Fibroblast of skin of left quadriceps (primary cell): ENCODE results near the gene DSCAML1.

Source experiments
- DNase-seq, 2 experiments: peaks; one replicate each; pipeline ENCODE4 v3.0.0-alpha.2; 2013; ENCODE audit warnings: low read depth in 2 of 2

DSCAML1 gene

DNA sequence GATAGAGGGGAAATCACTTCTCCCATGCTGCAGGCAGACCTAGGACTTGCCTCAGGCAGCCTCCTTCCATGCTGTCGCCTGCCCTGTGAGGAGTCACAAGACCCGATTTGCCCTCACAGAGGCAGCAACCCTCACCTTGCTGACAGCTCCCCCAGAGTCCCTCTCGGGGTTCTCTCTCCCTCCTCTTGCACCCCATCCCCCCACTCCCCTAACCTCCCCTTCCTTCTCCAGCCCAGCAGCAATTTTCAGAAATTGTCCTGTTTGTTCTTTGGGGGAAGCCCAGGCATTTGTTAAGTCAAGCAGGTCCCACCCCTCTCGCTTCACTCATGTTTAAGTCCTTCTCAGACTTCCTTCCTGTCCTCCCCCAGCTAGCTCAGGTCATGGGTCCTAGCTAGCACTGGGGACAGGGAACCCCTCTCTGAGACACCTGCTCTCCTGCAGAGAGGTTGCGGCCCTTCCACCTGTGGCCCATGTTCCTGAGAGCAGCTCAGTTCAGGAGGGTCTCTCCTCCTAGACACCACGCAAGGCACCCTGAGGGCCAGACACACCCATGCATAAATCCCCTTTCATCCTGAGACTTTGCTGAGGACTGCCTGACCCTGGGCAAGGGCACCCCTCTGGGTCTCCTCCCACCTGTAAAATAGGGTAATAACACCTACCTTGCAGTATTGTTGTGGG lies 33.8 kb upstream of the DSCAML1 start:
- no peak for DNase-seq

DNA sequence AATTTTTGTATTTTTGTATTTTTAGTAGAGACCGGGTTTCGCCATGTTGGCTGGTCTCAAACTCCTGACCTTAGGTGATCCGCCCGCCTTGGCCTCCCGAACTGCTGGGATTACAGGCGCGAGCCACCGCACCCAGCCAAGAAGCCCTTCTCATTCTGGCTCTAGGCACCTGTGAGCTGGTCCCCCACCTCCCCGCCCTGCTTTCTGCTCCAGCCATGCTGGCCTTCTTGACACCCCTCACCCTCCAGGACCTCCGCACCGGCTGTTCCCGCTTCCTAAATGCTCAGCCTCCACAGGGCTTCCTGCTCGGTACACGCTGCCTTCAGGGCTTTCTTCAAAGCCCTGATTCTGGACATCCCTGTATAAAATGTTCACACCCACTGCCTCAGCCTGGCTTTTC lies 33.1 kb upstream of the DSCAML1 start:
- no peak for DNase-seq

- no peak for DNase-seq
Observed at GRCh38 chr11:117829369-117829725, 32.3 kb upstream of the DSCAML1 start.

DNA sequence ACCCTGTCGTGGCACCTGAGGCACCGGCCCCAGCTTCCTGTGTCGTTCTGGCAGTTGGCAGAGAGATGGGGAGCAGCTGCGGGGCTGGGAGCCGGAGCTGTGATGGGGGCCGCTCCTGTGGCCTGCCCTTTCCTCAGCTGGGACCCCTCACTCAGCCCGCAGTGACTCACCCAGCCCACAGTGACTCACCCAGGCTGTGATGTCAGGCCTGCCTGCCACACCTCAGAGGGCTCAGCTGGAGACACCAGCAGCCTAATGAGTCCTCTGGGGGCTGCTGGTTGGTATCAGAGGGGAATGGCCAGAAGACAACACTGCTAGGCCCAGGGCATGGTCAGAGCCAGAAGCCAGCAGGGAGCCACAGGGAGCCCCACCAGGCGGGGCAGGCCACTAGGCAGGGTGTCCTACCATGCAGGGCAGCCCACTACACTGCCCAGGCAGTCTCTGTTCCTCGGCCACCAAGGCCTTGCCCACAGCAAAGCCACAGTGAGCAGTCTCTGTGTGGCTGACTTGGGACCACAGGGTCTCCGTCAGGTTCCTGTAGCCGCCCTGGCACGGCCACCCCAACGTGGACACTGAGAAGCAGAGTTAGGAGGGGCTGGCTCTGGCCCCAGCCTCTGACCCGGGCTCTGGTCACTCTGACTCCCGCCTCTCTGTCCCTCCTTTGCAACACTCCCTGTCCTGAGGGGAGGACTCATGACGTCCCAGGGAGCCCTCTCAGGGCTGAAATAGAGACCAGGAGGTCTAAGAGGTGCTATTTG lies 31.8 kb upstream of the DSCAML1 start:
- DNase-seq, result peak in 1 of 2 experiments; percentile 27

DNA sequence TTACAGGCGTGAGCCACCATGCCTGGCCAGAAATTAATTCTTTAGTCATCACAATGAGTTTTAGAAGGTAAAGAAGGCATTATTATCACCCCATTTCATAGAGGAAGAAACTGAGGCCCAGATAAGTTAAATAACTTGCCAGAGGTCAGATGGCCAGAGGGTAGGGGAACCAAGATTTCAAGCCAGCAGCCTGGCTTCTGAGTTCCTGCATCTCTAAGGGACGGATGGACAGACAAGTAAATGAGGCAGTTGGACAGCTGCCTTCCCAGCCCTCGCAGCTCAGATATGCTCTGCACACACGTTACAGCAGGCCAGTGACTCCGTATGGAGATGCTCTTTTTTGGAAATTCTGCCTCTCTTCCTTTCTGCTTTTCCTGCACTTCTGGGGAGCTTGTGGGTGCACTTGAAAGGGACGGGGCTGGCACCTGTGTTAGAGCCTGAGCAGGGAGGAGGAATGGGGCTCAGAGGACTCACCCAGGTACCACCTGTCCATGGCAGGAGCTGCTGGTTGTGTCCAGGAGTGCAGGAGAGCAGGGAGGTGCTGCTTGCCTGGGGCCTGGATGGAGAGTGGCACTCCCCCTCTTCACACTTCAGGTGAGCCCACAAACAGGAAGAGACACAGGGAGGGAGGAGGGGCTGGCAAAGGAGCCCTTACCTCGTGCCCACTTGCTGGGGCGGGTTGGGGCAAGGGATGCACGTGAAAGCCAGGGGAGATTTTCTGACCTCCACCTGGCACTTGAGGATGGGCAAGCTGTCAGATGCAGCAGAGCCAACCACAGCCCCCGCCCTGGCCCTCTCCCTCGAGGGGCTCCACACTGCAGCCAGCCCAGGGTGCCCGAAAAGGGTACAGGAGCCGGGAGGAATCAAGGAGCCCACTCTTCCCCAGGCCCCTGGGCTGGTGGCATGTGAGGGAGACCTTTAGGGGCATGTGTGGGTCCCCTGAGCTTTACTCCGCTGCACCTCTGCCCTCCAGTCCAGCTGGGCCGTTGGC lies 30.8 kb upstream of the DSCAML1 start:
- DNase-seq, result no peak

DNA sequence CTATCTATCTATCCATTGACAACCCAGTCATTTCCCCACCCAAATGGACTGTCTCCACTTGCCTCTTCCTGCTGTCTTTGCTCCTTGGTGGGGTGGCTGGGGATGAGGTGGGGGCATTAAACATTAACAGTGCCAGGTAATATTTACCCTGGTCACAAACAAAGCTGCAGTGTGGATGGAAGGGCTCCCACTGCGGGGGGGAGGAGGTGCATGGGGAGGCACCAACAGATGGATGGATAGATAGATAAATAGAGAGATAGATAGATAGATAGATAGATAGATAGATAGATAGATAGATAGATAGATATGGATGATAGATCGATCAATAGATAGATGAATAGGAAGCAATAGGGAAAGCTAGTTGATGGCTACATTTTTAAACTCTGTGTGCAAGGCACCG lies 29.8 kb upstream of the DSCAML1 start:
- DNase-seq, result no peak

GRCh38 chr11:117826190-117826570 lies 29.2 kb upstream of the DSCAML1 start:
- no peak for DNase-seq

DNA sequence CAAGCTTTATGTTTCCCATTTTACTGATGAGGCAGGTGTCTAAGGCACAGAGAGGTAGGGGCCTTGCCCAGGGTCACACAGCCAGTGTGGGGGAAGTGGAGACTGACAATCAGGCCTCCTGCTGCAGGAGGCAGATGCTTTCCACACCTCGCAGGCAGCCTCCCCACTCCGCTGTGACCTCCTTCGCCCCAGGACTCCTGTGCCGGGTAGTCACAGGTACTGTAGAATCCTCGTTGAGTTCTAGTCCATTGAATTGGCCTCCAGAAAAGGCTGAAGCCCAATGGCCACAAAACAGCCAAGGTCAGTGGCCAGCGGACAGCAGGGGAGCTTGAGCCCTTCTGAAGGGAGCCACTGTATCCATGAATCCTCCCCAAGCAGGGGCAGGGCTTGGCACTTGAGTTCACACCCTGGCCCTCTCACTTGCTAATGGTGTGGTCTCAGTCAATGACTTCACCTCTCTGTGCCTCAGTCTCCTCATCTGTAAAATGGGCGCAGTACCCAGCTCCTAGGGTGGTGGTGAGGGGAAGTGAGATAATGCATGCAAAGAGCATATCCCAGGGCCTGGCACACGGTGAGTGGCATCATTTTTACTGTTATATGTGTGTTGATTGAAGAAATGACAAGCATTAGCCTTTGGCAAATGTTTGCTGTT lies 28.6 kb upstream of the DSCAML1 start:
- no peak for DNase-seq

DNA sequence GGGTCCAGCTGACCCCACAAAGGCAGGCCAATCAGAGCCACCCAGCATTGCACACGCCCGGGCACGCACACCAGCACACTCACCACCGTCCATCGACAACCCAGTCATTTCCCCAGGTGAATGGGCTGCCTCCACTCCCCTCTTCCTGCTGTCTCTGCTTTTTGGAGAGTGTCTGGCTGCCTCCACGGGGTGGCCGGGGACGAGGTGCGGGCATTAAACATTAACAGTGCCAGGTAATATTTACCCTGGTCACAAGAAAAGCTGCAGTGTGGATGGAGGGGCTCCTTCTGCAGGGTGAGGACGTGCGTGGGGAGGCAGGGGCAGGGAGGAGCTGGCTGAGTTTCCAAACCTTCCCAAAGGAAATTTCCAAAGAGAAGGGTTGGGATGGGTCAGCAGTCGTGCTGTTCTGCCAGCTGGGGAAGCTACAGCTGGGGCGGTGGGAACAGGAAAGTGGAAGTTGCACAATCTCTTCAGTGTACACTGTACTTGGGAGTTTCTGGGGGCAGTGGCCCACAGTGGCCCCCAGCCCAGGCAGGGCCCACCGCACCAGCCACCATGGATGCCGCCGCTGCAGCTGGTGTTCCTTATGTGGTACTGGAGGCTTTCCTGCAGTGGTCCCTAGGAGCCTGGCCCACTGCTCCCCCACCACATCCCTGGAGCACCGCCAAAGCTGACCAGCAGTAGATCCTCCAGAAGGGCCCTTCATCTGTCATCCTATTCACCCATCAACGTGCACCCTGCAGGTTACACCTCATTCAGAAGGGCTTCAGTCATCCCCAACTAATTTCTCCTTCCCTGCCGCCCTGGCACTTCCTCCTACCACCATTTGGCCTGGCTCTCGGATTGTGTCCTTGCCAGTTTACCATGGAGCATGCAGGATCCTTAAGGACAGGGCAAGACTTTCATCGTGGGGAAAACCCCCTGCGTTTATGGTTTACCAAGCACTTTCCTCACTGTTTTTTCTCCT lies 27.8 kb upstream of the DSCAML1 start, which contains the start of gene FXYD2:
TSS of gene FXYD2 (minus strand) at position 174 of the 967 bp plus-strand sequence. CDS start at position 108, 66 bp downstream.
- no peak for DNase-seq

- DNase-seq, result no peak
Observed at GRCh38 chr11:117823946-117824420, 27.0 kb upstream of the DSCAML1 start.

DNA sequence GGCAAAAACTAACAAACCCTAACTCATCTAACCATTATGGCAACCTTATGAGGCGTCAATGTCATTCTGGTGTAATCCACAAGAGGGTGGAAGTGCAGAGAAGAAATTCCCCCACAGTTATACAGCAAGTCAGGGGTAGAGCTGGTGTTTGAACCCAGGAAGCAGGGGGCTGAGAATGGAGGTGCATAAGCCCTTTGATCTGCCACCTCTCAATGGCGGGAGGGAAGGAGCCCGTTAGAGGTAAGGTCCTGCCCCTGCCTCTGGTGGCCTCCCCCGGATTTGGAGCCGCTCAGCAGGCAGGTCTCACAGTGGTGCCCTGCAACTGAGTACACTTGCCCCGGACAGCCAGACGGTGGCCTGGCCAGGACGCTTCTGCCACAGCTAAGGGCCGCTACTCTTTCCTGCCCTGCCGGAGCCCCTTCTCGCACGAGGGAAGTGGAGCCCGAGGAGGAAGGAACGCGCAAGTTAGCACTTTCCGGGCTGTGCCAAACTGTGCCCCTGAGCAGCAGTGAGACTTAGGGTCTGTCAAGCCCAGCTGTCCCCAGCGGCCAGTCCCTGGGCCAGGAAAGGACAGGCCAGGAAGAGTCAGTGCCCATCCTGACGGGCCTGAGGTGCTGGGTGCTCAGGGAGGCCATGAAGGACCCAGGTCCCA lies 26.4 kb upstream of the DSCAML1 start:
- DNase-seq, result no peak

DNA sequence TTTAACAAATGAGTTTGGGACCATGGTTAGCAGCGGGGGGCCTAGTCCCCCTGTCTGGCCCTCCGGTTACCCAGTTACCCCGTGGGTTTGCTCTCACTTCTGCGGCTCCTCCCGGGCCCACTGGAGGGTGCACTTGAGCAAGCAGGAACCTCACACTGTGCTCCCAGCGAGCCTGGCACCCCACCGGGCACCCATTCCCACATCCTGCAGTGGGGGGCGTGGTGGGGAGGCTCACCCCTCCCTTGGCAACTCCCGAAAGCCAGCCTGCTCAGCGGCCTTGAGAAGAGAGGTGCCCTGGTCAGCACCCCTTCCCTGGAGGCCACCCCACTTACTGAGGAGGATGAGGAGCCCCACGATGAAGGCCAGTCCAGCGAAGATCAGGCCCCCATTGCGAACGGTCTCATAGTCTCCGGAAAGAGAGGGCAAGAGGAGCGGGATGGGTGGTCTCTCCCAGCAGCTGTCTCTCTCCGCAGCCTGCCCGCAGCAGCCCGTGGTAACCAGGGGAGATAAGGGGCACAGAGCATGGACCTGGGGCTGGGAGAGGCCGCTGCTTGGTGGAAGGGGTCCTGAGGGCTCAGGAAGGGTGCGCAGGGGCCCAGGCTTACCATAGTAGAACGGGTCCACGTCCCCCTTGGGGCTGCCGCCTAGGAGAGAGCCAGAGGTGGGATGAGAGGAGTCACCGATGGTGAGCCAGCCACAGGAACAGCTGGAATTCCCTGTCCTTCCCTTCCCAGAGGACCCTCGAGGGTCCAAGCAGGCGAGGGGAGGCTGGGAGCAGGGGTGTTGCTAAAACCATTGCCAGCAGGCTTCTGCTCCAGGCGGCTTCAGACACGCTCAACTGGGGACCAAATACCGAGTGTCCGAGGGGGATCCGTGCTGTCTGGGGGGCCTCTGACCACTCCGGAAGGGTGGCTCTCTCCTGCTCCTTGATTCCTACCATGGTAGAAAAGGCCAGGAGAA lies 25.3 kb upstream of the DSCAML1 start:
- no peak for DNase-seq

DNA sequence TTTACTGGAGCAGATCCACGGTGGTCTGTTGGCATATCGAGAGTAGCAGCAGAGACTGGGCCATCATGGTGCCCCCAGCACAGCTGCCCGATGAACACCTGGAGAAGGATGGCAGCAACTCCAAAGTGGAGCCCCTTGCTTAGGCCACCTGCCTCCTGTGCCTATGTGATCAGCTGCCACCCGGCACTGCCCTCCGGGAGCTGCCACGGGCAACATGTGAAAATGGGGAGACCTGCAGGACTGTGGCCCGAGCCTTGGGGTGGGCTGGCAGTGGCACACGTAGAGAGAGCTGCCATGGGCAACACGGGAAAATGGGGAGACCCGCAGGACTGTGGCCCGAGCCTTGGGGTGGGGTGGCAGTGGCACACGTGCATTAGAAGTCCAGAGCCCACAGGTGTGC lies 24.4 kb upstream of the DSCAML1 start:
- no peak for DNase-seq

GRCh38 chr11:117820516-117820915 lies 23.5 kb upstream of the DSCAML1 start:
- no peak for DNase-seq

DNA sequence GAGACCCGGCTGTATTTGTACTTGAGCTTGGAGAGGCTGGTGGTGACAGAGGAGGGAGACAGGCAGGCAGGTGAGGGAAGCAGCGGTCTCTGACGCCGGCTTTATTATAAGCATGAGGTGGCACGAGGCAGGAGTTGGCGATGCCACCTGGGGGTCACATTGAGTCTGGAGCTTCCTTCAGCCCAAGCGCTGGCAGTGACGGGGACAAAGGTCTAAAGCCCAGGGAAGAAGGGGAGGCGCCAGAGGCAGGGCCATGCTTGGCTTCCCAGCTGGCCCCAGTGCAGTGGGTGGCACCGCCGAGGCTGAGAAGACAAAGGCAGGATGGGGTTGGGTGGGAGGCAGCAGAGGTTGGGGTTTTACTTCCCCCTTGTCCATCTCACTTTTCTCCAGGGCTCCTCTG lies 23.1 kb upstream of the DSCAML1 start:
- no peak for DNase-seq

DNA sequence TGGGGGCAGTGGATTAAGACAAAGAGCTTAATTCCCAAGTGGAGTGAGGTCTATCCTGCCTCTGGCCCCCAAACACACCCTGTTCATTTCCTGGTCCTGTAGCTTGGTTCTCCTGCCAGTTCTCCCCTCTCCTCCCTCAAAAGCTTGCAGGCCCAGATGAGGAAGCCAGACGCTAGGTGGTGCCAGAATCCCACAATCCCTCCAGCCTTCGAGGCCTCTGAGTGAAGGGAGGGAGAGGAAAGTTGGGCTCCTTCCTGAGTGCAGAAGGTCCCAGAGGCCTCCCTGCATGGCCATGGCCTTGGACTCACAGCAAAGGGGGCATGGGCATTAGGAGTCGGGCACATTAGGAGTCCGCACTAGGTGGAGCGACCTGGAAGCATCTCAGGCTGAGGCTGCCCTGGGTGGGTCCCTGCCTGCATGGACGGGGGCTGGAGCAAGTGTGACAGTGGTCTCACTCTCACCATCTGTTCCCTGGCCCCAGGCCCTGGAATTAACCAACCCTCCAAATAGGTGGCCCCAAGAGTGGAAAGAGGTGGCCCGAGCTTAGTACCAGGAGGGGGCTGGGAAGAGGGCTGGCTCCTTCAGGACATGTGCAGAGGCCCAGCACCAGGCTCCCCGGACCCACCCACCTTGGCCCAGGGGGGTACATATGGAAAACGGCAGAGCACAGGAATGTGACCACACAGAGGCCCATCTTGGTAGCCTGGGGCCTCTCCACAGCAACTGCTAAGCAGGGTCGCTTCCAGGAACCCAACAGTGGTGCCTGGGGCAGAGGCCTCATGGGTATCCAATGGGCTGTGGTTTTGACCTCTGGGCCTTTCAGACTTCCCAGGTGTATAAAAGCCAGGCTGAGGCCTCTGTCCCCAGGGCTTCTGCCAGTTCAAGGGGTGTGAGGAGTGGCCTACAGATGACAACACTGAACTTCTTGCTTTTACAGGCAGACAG lies 22.4 kb upstream of the DSCAML1 start:
- DNase-seq, result peak; percentile 45 to 46

DNA sequence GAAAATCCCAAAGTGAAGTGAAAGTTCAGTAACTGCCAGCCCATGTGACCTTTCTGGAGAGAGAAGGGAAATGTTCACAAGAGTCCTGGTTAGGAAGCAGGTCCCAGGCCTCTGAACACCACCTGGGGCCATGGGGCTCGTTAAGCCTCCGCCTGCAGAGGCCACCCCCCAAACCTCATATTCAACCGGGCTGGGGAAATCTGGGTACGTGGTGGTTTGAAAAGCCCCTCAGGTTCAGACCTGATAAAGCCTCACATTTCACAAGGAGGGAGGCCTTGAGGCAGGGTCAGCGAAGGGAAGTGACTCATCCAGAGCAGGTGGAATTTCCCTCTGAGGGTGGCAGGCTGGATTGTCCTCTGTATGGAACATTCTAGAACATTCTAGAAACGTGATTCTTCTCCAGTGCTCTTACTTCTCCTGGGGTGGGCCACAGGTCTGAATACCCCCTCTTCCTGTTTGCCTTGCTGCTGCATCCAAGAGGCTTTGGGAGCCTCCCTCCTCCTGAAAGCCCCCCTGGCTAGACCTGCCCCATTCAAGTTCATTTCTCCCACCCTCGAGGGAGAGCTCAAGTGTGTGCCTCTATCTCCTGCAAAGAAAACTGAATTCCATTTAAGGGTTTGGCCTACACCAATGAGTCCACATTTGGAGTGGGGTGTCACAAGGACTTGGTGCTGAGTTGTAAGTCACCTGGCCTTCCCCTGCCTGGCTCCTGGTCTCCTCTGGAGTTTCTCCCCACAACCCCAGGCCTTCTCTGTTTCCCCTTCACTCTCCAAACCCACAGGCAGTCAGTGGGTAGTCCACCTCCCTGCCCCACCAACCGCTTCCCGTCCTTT lies 21.2 kb upstream of the DSCAML1 start:
- DNase-seq, result no peak
